Urinary bladder (tissue), 4 donors: Measurements from ENCODE around the gene DHRS7B. TPM values are rescaled to one million over a fixed set of nuclear protein-coding genes. Genes with fewer than 3 reads are reported as not detected.

Experiments used
- DNase-seq: peaks from one replicate; pipeline ENCODE4 v3.0.0-alpha.2; 2015; ENCODE audit errors: extremely low spot score
- H3K27ac ChIP-seq: one replicate; pipeline ENCODE4 v1.5.1; 2013; ENCODE audit warnings: low read depth, mild to moderate bottlenecking, moderate library complexity
- H3K36me3 ChIP-seq: one replicate; pipeline ENCODE4 v1.6.1; 2013; ENCODE audit warnings: mild to moderate bottlenecking, moderate library complexity; ENCODE audit not compliant: insufficient read depth
- H3K4me1 ChIP-seq: one replicate; pipeline ENCODE4 v1.6.1; 2013; ENCODE audit warnings: mild to moderate bottlenecking, moderate library complexity; ENCODE audit not compliant: insufficient read depth
- H3K4me3 ChIP-seq: one replicate; pipeline ENCODE4 v1.5.1; 2013; ENCODE audit warnings: low read depth, low read length
- WGBS: extraction: QIAGEN DNeasy Blood & Tissue Kit; methylation state at CpG from one replicate; pipeline ENCODE4 v1.1.7; 2013; 5-methylcytosine and 5-hydroxymethylcytosine counted together
- polyA plus RNA-seq: library from polyadenylated mRNA; stranded (reverse); fragments of 200-250 nt; gene quantifications from one replicate; pipeline ENCODE4 v1.2.3, GENCODE V29; 2013
- total RNA-seq: library from RNA; depleted of rRNA; stranded (reverse); fragments of >200 nt; gene quantifications from one replicate; pipeline ENCODE4 v1.2.3, GENCODE V29; 2014
- donor health status: healthy with polysubstance abuse.
- donor health status: healthy.

Gene DHRS7B
- total and polyA plus RNA-seq, 2 donors: 14.5 to 33.4 TPM

- Histone ChIP-seq H3K4me1 (no peaks in the 10 kb centered on the region), H3K36me3 (no peaks in the 10 kb centered on the region), H3K4me3 (no peak overlapping the region), H3K27ac (no peak overlapping the region)
- no peak for DNase-seq
- WGBS: 95% methylated on average over 7 of the region's 7 CpGs
Measured at GRCh38 chr17:21169496-21169895, 42.7 kb downstream of the DHRS7B start.

- no peaks in the 10 kb centered on the region for H3K36me3 ChIP-seq
- H3K4me3 ChIP-seq: no peak overlapping the region
- 44% methylated on average over 7 of the region's 7 CpGs for WGBS
- H3K27ac ChIP-seq: no peak overlapping the region
- DNase-seq: no peak
- no peaks in the 10 kb centered on the region for H3K4me1 ChIP-seq
Measured at GRCh38 chr17:21170809-21171208, 44.0 kb downstream of the DHRS7B start.

- Histone ChIP-seq H3K27ac (no peak overlapping the region), H3K4me3 (no peak overlapping the region), H3K4me1 (no peaks in the 10 kb centered on the region)
Measured at GRCh38 chr17:21171309-21171922, 44.7 kb downstream of the DHRS7B start.

GRCh38 chr17:21171970-21172510 is 45.3 kb downstream of the DHRS7B start:
- Histone ChIP-seq H3K36me3 (no peaks in the 10 kb centered on the region), H3K4me1 (no peaks in the 10 kb centered on the region), H3K27ac (no peak overlapping the region), H3K4me3 (no peak overlapping the region)
- 96% methylated on average over 17 of the region's 17 CpGs for WGBS
- DNase-seq: no peak

More at GRCh38 chr17:21171309-21171922, 44.7 kb downstream of the DHRS7B start:
- H3K36me3 ChIP-seq: no peaks in the 10 kb centered on the region
- WGBS: 91% methylated on average over 12 of the region's 12 CpGs
- no peak for DNase-seq

GRCh38 chr17:21172846-21173245 is 46.1 kb downstream of the DHRS7B start:
- Histone ChIP-seq H3K27ac (no peak overlapping the region), H3K4me1 (no peaks in the 10 kb centered on the region), H3K4me3 (no peak overlapping the region), H3K36me3 (no peaks in the 10 kb centered on the region)
- no peak for DNase-seq
- WGBS: 97% methylated on average over 6 of the region's 6 CpGs

- DNase-seq: no peak
- no peaks in the 10 kb centered on the region for H3K36me3 ChIP-seq
- no peaks in the 10 kb centered on the region for H3K4me1 ChIP-seq
- H3K4me3 ChIP-seq: no peak overlapping the region
- 94% methylated on average over 2 of the region's 2 CpGs for WGBS
- H3K27ac ChIP-seq: no peak overlapping the region
Measured at GRCh38 chr17:21173543-21173942, 46.8 kb downstream of the DHRS7B start.

- DNase-seq: no peak
- Histone ChIP-seq H3K4me3 (no peak overlapping the region), H3K36me3 (no peaks in the 10 kb centered on the region), H3K27ac (no peak overlapping the region), H3K4me1 (no peaks in the 10 kb centered on the region)
- 84% methylated on average over 8 of the region's 8 CpGs for WGBS
Measured at GRCh38 chr17:21174186-21174585, 47.4 kb downstream of the DHRS7B start.

- H3K36me3 ChIP-seq: no peaks in the 10 kb centered on the region
- no peak overlapping the region for H3K4me3 ChIP-seq
- no peak overlapping the region for H3K27ac ChIP-seq
- no peak for DNase-seq
- WGBS: 81% methylated on average over 7 of the region's 7 CpGs
- no peaks in the 10 kb centered on the region for H3K4me1 ChIP-seq
Measured at GRCh38 chr17:21174713-21175112, 47.9 kb downstream of the DHRS7B start.

- H3K36me3 ChIP-seq: no peaks in the 10 kb centered on the region
- H3K4me3 ChIP-seq: no peak overlapping the region
- 81% methylated on average over 12 of the region's 12 CpGs for WGBS
- no peak for DNase-seq
- no peak overlapping the region for H3K27ac ChIP-seq
- no peaks in the 10 kb centered on the region for H3K4me1 ChIP-seq
Measured at GRCh38 chr17:21176773-21177395, 50.1 kb downstream of the DHRS7B start.

GRCh38 chr17:21177401-21177800 is 50.6 kb downstream of the DHRS7B start:
- no peak for DNase-seq
- Histone ChIP-seq H3K4me1 (no peaks in the 10 kb centered on the region), H3K36me3 (no peaks in the 10 kb centered on the region), H3K4me3 (no peak overlapping the region), H3K27ac (no peak overlapping the region)
- WGBS: 96% methylated on average over 8 of the region's 8 CpGs

- Histone ChIP-seq H3K4me3 (no peak overlapping the region), H3K36me3 (no peaks in the 10 kb centered on the region), H3K27ac (no peak overlapping the region), H3K4me1 (no peaks in the 10 kb centered on the region)
- no peak for DNase-seq
- WGBS: 94% methylated on average over 13 of the region's 13 CpGs
Measured at GRCh38 chr17:21177854-21178600, 51.3 kb downstream of the DHRS7B start.

- WGBS: 82% methylated on average over 5 of the region's 5 CpGs
- Histone ChIP-seq H3K4me1 (no peaks in the 10 kb centered on the region), H3K27ac (no peak overlapping the region), H3K4me3 (no peak overlapping the region), H3K36me3 (no peaks in the 10 kb centered on the region)
- no peak for DNase-seq
Measured at GRCh38 chr17:21183468-21183867, 56.7 kb downstream of the DHRS7B start.

- Histone ChIP-seq H3K36me3 (no peaks in the 10 kb centered on the region), H3K4me3 (no peak overlapping the region), H3K4me1 (no peaks in the 10 kb centered on the region), H3K27ac (no peak overlapping the region)
- no peak for DNase-seq
- WGBS: 93% methylated on average over 3 of the region's 3 CpGs
Measured at GRCh38 chr17:21184570-21184969, 57.8 kb downstream of the DHRS7B start.

- no peak for DNase-seq
- no peaks in the 10 kb centered on the region for H3K36me3 ChIP-seq
- 96% methylated on average over 1 of the region's 1 CpG for WGBS
- no peaks in the 10 kb centered on the region for H3K4me1 ChIP-seq
- no peak overlapping the region for H3K4me3 ChIP-seq
- no peak overlapping the region for H3K27ac ChIP-seq
Measured at GRCh38 chr17:21185061-21185460, 58.3 kb downstream of the DHRS7B start.
